ENCODE measurements around the gene GLDN.

GLDN gene

GRCh38 chr15:51323749-51324148 lies 17.7 kb upstream of the GLDN start:
- no peak for DNase-seq

GRCh38 chr15:51325167-51325566 lies 16.3 kb upstream of the GLDN start:
- DNase-seq, result no peak

- no peak for DNase-seq
Observed at GRCh38 chr15:51327081-51327480, 14.4 kb upstream of the GLDN start.

DNA sequence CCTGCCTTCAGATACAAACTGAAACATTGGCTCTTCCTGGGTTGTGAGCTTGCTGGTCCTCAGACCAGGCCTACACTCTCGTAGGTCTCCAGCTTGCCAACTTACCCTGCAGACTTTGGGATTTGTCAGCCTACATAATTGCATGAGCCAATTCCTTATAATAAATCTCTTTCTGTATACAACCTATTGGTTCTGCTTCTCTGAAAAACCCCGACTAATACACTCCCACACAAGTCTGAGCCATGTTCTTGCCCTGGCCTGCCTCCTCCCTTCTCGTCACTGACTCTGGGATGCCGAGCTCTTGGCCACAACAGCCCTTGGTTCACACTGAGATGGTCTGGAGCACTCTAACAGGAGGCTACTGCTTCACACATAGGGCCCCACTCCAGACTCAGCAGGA lies 12.5 kb upstream of the GLDN start:
- no peak for DNase-seq

- DNase-seq, result no peak
Observed at GRCh38 chr15:51331141-51331540, 10.3 kb upstream of the GLDN start.

DNA sequence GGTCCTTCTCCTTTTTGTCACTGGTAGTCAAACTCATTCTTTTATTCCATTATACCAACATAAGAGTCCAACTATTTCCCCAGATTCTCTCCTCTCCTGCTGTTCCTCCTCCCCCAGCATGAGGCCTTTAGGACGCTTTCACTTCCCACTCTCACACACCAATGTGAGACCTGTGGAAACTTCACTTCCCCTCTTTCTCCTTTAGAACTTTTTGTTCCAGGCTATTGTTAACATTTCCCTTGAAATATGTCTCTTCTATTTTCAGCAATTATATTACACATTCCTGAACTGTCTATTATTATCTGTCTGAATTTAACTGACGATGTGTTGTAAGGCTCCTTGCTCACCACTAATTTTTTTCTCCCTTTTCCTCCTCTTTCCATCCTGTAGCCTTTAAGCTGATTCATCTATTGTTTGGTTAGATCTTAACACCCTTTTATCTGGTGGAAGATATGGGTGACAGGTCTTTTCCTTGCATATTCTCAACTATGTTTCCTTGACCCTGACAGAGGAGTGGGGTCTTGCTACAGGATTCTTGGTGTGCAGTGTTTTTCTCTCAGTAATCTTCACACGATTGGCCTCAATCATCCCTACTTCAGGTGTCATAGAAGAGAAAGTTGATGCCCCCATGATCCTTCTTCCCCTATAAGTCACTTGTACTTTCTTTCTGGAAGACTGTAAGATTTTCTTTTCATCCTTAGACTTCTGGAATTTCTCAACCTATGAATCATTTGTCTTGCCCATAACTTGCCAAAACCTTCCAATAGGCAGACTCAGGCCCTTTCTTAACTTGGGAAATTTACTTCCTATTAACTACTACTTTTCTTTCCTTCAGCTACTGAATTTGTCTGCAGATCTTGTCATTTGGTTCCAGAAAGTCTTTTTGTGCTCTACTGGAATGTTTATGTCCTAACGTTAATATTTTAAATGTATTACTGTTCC lies 9.0 kb upstream of the GLDN start:
- no peak for DNase-seq

DNA sequence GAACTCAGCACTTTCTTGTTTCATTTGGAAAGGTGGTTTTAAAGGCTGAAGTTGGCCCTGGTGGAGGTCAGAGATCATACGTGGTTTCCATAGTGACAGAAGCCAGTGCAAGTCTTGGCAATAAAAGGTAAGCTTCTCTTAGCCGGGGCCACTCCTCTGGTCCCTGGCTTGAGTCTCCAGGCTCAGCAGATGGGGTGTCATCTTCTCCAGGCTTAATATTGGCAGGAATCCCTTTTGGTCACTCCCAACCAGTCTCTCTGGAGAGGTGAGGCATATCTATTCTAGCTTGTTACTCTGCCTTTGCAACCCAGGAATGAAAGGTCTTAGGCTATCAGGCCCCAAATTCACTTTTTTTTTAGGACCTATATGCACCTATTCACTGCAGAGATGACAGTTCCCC lies 7.9 kb upstream of the GLDN start:
- DNase-seq, result no peak

GRCh38 chr15:51334011-51334451 lies 7.4 kb upstream of the GLDN start:
- DNase-seq, result no peak

DNA sequence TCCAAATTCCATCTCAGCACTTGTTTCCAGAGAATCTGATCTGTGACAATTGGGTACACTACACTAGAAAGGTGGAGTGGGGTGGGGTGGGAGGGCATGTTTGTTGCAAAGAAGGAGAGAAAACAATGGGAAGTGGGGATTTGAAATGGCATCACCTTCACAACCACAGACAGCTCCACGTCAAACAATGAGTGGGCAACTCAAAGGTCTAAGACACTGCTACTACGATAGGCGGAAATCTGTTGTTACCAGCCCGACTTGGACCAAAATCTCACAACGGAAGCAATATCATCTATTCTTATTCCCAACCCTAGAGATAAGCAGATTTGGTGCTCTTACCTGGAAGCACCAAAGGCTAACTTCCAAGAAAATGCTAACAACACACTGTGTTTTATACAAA lies 6.4 kb upstream of the GLDN start:
- DNase-seq, result no peak

- no peak for DNase-seq
Observed at GRCh38 chr15:51335538-51336410, 5.7 kb upstream of the GLDN start.

DNA sequence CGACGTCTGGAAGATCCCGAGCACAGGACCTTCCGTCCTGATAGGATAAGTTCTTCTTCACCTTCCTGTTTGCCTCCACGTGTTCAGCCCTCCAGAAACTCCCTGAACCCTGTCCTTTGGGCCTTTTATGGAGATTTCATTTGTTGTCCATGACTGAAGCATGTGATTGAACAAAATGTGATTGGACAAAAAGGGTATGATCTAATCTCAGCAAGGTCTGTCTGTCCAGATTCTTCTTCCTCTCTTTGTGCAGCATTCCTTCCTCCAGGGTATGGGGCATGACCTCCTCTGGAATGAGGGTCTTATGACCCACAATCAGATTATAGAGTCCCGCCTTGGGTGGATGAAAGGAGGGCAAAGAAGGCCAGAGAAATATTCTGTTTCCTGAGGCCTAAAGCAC lies 3.0 kb upstream of the GLDN start, which contains the start of gene CYP19A1:
Gene CYP19A1 (minus strand): TSS at position 101 of the 400 bp plus-strand sequence. CDS start 95,684 bp downstream, outside the sequence.
- DNase-seq, result no peak

DNA sequence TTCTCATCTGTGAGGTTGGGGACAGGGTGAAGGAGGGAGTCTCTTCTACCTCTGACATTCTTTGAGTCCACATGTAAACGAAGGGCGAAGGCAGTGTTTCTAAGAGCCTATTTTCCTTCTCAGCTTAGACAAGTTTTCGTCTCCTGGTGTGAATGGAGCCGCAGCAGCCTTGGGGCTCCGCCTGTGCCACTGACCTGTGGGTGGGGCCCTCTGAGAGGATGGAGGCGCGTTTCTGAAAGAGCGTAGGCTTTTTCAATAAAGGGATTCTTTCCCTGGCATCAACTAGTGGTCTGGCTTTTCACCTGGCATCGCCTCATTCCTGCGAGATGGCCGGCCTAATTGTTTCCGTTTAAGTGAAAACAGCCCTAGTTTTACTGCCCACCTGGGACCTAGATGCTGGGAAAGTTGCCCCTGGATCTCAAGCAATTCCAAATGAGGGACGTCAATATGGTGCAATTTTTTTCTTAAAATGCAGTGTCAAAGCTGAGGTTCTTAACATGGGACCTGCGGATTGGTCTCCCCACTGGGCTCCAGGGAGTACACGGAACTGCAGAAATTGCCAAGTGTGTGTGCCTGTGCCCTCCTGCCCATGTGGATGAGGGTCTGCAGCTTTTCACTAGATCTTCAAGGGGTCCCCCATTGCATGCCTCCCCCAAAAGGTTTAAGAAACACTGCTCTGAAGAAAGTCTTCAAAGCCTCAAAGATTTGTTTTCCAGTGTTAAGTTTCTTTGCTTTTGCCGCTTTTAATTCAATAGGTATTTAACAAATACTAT lies 958 bp downstream of the GLDN start:
- no peak for DNase-seq

GRCh38 chr15:51343466-51343865 lies 2.0 kb downstream of the GLDN start:
- DNase-seq, result no peak

DNA sequence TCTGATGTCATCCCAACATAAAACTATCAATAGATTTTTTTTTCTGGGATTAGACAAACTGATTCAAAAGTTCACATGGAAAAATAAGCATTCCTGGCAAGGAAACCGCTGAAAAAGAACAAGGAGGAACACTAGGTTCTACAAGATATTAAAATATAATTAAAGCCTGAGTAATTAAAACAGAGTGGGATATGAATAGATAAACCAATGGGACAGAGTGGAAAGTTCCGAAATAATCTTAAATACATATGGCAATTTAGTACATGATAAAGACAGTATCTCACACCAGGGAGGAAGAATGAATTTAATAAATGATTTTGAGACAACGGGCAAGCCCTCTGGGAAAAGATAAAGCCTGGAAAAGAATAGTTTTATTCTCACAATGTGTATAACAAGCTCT lies 4.7 kb downstream of the GLDN start:
- no peak for DNase-seq

DNA sequence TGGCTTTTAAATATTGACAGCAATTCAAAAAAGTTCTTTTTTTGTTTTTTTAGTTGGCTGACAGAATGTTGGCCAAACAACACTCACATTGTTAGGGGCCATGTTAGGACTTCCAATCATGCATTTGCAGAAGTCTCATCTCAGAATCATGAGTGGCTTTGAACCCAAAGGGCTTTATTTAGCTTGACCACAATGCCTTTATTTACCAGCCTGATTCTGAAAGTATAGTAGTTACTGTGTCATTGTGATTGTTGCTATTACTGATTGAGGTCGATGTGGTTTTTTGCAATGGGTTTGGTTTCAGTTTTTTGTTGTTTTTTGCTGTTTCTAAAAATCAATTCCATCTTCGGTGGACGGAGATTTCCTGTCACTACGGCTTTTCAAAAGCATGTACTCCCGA lies 7.2 kb downstream of the GLDN start:
- no peak for DNase-seq

- DNase-seq, result no peak
Observed at GRCh38 chr15:51349156-51349844, 7.8 kb downstream of the GLDN start.

DNA sequence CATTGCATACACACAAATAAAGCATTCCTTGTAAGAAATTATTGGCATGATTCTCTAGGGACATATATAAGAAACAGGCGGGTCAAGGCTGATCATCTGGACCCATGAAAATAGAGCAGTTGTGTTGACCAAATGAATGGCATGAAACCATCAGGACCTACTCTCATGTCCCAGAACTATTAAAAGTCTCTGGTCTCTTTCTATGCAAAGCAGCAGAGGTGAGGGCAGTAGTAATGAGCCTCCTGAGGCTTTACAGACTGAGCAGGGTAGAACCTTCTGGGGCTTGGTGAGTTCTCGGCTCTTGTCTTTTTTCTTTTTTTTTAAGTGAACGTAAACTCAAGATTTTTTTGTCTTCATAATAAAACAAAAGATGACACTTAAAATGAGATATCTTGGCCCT lies 9.3 kb downstream of the GLDN start:
- DNase-seq, result no peak

GRCh38 chr15:51353976-51354375 lies 12.5 kb downstream of the GLDN start:
- no peak for DNase-seq

- DNase-seq, result no peak
Observed at GRCh38 chr15:51355096-51355495, 13.6 kb downstream of the GLDN start.

DNA sequence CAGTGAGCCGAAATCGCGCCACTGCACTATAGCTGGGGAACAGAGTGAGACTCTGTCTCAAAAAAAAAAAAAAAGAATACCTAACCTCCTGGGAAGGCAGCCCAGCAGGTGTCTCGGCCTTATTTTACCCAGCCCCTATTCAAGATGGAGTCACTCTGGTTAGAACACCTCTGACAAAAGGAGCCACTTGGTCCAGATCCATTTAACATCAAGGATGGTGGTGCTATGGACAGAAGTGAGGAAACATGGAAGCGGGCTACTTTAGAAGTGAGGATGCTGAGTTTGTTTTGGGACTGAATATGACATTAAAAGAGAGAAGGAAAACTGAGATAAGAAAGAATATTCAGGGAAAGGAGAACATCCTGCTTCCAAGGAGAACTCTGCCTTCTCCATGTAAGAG lies 14.7 kb downstream of the GLDN start:
- DNase-seq, result no peak

- DNase-seq, result no peak
Observed at GRCh38 chr15:51356983-51357382, 15.5 kb downstream of the GLDN start.

DNA sequence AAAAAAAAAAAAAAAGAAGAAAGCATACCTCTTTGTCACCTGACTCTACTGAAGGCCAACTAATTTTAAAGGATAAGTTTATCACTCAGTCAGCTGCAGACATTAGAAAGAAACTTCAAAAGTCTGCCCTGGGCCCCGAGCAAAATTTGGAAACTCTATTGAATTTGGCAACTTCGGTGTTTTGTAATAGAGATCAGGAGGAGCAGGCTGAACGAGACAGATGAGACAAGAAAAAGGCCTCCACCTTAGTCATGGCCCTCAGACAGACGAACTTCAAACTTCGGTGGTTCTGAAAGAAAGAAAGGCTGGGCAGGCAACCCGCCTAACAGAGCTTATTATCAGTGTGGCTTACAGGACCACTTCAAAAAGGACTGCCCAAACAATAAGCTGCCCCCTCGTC lies 18.5 kb downstream of the GLDN start:
- DNase-seq, result no peak

Data from SHP77 treated with DMSO at 0.1 percent for 48 hours (cell line).